Smooth muscle cell (in vitro differentiated cells): ENCODE measurements around the gene CALHM6. TPM values are rescaled to one million over a fixed set of nuclear protein-coding genes. Genes with fewer than 3 reads are reported as not detected.

Experiments
- DNase-seq: peaks from one replicate; lab custom pipeline; 2025; ENCODE audit not compliant: unreplicated experiment; lab: John Stamatoyannopoulos, UW
- H2AFZ ChIP-seq: fragments of 200-600 bp; sonication (generic); 2 replicates; pipeline ENCODE4 v1.6.0; 2016; ENCODE audit warnings: antibody characterized with exemption, low read depth, mild to moderate bottlenecking
- H3F3A ChIP-seq: fragments of 200-600 bp; sonication (generic); 2 replicates; pipeline ENCODE4 v1.6.0; 2017; ENCODE audit warnings: antibody characterized with exemption, low read depth
- H3K27ac ChIP-seq: fragments of 200-600 bp; sonication (generic); 2 replicates; pipeline ENCODE4 v1.5.1; 2016; ENCODE audit warnings: low read depth, mild to moderate bottlenecking
- H3K27me3 ChIP-seq: fragments of 200-600 bp; sonication (generic); 2 replicates; pipeline ENCODE4 v1.6.1; 2016; ENCODE audit warnings: low read depth, mild to moderate bottlenecking
- H3K36me3 ChIP-seq: fragments of 200-600 bp; sonication (generic); 2 replicates; pipeline ENCODE4 v1.5.1; 2016; ENCODE audit warnings: low read depth
- H3K4me1 ChIP-seq: fragments of 200-600 bp; sonication (generic); 2 replicates; pipeline ENCODE4 v1.5.1; 2016; ENCODE audit warnings: low read depth
- H3K4me2 ChIP-seq: fragments of 200-600 bp; sonication (generic); 2 replicates; pipeline ENCODE4 v1.6.0; 2016; ENCODE audit warnings: mild to moderate bottlenecking
- H3K4me3 ChIP-seq: fragments of 200-600 bp; sonication (generic); 2 replicates; pipeline ENCODE4 v1.5.1; 2016; ENCODE audit warnings: mild to moderate bottlenecking
- H3K79me2 ChIP-seq: fragments of 200-600 bp; sonication (generic); 2 replicates; pipeline ENCODE4 v1.6.0; 2016; ENCODE audit warnings: low read depth, mild to moderate bottlenecking
- H3K9ac ChIP-seq: fragments of 200-600 bp; sonication (generic); 2 replicates; pipeline ENCODE4 v1.6.0; 2016; ENCODE audit warnings: low read depth
- H3K9me3 ChIP-seq: fragments of 200-600 bp; sonication (generic); replicated peaks from 2 replicates; pipeline ENCODE4 v1.5.1; 2016; ENCODE audit warnings: low read depth
- H4K20me1 ChIP-seq: fragments of 200-600 bp; sonication (generic); 2 replicates; pipeline ENCODE4 v1.6.0; 2016; ENCODE audit warnings: low read depth
- WGBS: methylation state at CpG from one replicate; pipeline ENCODE4 v1.1.7; 2016; ENCODE audit warnings: low lambda C conversion rate; 5-methylcytosine and 5-hydroxymethylcytosine counted together
- polyA plus RNA-seq: library from polyadenylated mRNA; unstranded; fragments of >200 nt; fragmentation: Nextera tagmentation; extraction: Ambion mirVana; gene quantifications from 2 replicates; pipeline ENCODE4 v1.2.1, GENCODE V29; 2016
- total RNA-seq: library from RNA; depleted of rRNA; stranded (reverse); fragments of >200 nt; gene quantifications from 2 replicates; pipeline ENCODE4 v1.2.3, GENCODE V29; 2014
- TF ChIP-seq, protein P1 (sequence below): fragments of 200-600 bp; sonication (generic); IDR thresholded peaks from 2 replicates; pipeline ENCODE4 v1.5.1; 2017; ENCODE audit warnings: borderline replicate concordance, mild to moderate bottlenecking, antibody characterized with exemption; ENCODE audit not compliant: insufficient read depth, poor library complexity, severe bottlenecking

Gene CALHM6
- total and polyA plus RNA-seq, 2 experiments from 2014 or later = 4.6 to 5.1 TPM

DNA sequence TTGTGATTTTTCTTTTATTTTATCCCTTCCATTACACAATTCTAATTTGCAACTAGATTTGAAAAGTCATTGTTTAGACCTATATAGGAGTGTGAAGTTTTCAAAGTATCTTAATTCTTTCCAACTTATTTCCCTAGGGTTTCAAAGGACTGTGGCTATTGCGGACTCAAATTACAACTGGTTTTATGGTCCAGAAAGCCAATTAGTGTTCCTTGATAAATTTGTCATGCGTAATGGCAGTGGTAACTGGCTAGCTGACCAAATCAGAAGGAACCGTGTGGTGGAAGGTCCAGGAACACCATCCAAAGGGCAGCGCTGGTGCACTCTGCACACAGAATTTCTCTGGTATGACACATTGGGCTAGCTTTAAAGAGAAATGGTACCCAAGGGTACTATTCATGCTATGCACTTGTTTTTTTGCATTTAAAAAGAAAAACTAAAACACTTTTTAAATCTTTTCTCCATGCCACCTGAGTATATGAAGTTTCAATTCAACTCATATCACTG is 27.9 kb upstream of the CALHM6 start:
- H3K4me1 ChIP-seq = no peaks in the 10 kb centered on the region
- H3K79me2 ChIP-seq = no peaks in the 10 kb centered on the region
- H3K4me3 ChIP-seq = no peak overlapping the region
- H3K36me3 ChIP-seq = peaks cover 28% of the 10 kb centered on the region
- no peaks in the 10 kb centered on the region for H3K9me3 ChIP-seq
- no peak overlapping the region for H3K4me2 ChIP-seq
- no peaks in the 10 kb centered on the region for H3K27me3 ChIP-seq
- no peak overlapping the region for H2AFZ ChIP-seq
- H4K20me1 ChIP-seq = peaks cover 3% of the 10 kb centered on the region
- H3F3A ChIP-seq = no peaks in the 10 kb centered on the region
- WGBS = 94% methylated on average over 4 of the region's 4 CpGs
- no peak overlapping the region for H3K27ac ChIP-seq
- H3K9ac ChIP-seq = no peak overlapping the region
- TF ChIP-seq, protein P1, sequence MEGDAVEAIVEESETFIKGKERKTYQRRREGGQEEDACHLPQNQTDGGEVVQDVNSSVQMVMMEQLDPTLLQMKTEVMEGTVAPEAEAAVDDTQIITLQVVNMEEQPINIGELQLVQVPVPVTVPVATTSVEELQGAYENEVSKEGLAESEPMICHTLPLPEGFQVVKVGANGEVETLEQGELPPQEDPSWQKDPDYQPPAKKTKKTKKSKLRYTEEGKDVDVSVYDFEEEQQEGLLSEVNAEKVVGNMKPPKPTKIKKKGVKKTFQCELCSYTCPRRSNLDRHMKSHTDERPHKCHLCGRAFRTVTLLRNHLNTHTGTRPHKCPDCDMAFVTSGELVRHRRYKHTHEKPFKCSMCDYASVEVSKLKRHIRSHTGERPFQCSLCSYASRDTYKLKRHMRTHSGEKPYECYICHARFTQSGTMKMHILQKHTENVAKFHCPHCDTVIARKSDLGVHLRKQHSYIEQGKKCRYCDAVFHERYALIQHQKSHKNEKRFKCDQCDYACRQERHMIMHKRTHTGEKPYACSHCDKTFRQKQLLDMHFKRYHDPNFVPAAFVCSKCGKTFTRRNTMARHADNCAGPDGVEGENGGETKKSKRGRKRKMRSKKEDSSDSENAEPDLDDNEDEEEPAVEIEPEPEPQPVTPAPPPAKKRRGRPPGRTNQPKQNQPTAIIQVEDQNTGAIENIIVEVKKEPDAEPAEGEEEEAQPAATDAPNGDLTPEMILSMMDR = no peak
- DNase-seq = no peak

- no peaks in the 10 kb centered on the region for H3K79me2 ChIP-seq
- H3K27me3 ChIP-seq = no peaks in the 10 kb centered on the region
- no peak overlapping the region for H3K4me2 ChIP-seq
- peaks cover 6% of the 10 kb centered on the region for H3K4me1 ChIP-seq
- no peak for DNase-seq
- TF ChIP-seq, protein P1 = no peak
- no peaks in the 10 kb centered on the region for H3F3A ChIP-seq
- H2AFZ ChIP-seq = no peak overlapping the region
- peaks cover 3% of the 10 kb centered on the region for H4K20me1 ChIP-seq
- no peak overlapping the region for H3K27ac ChIP-seq
- no peak overlapping the region for H3K9ac ChIP-seq
- H3K36me3 ChIP-seq = peaks cover 21% of the 10 kb centered on the region
- WGBS = 98% methylated on average over 1 of the region's 1 CpG
- no peaks in the 10 kb centered on the region for H3K9me3 ChIP-seq
- no peak overlapping the region for H3K4me3 ChIP-seq
These were observed 27.0 kb upstream of the CALHM6 start for GRCh38 chr6:116434056-116434725.

DNA sequence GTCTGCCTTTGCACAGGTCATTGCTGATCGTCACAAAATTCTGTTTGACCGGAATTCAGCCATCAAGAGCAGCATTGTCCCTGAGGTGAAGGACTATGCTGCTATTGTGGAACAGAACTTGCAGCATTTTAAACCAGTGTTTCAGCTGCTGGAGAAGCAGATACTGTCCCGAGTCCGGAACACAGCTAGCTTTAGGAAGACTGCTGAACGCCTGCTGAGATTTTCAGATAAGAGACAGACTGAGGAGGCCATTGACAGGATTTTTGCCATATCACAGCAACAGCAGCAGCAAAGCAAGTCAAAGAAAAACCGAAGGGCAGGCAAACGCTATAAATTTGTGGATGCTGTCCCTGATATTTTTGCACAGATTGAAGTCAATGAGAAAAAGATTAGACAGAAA is 24.6 kb upstream of the CALHM6 start:
- Histone ChIP-seq H3K9me3 (no peaks in the 10 kb centered on the region), H4K20me1 (peaks cover 3% of the 10 kb centered on the region), H3K27me3 (no peaks in the 10 kb centered on the region), H3F3A (no peaks in the 10 kb centered on the region), H3K4me2 (no peak overlapping the region), H3K27ac (no peak overlapping the region), H3K36me3 (peaks cover 14% of the 10 kb centered on the region), H3K9ac (no peak overlapping the region), H2AFZ (no peak overlapping the region), H3K4me1 (peaks cover 10% of the 10 kb centered on the region), H3K4me3 (no peak overlapping the region), H3K79me2 (no peaks in the 10 kb centered on the region)
- no peak for DNase-seq
- 72% methylated on average over 7 of the region's 7 CpGs for WGBS
- TF ChIP-seq, protein P1 = no peak

DNA sequence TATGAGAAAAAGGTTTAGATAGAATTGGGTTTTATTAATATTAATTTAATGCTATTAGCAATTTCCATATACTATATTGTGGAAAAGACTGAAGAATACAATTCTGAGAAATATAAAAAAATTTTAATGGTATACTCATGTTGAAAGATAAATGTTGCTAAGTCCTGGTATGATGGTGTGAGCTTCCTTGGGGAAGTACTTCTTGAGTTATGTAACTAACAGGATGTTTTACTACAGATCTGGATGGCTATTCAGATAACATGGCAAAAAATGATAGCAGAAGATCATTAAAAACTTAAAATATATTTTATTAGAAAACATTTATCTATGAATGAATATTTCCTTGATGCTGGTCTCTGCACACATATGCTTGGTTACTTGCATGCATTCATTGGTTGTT is 23.5 kb upstream of the CALHM6 start:
- H3K4me3 ChIP-seq = no peak overlapping the region
- no peaks in the 10 kb centered on the region for H3K9me3 ChIP-seq
- TF ChIP-seq, protein P1 = no peak
- H3K9ac ChIP-seq = no peak overlapping the region
- no peak for DNase-seq
- H3K4me1 ChIP-seq = peaks cover 10% of the 10 kb centered on the region
- no peak overlapping the region for H3K4me2 ChIP-seq
- peaks cover 2% of the 10 kb centered on the region for H4K20me1 ChIP-seq
- no peak overlapping the region for H2AFZ ChIP-seq
- no peaks in the 10 kb centered on the region for H3F3A ChIP-seq
- H3K79me2 ChIP-seq = no peaks in the 10 kb centered on the region
- H3K27ac ChIP-seq = no peak overlapping the region
- H3K27me3 ChIP-seq = no peaks in the 10 kb centered on the region
- H3K36me3 ChIP-seq = peaks cover 11% of the 10 kb centered on the region
